Gastrocnemius medialis (tissue), 4 donors: ENCODE results near the gene PLCB1. TPM values are rescaled to one million over a fixed set of nuclear protein-coding genes. Genes with fewer than 3 reads are reported as not detected.
A peak's percentile ranks its signal among the peaks of the same experiment; 100 is the strongest.

ENCODE experiments used
- ATAC-seq, 2 donors: fragments of 150-250 bp; one replicate each; pipeline ENCODE4 v1.9.1; 2016
- DNase-seq, 2 donors: peaks; one replicate each; pipeline ENCODE4 v3.0.0-alpha.2; 2019
- H3K27ac ChIP-seq, 4 donors: fragments of 200-600 bp; sonication (generic); 1 replicate in 1 of 4; 2 replicates in 3 of 4; pipeline ENCODE4 v1.5.1; 2016 to 2018; ENCODE audit warnings: mild to moderate bottlenecking in 2 of 4, moderate library complexity in 1 of 4
- H3K27me3 ChIP-seq, 3 donors: fragments of 200-600 bp; sonication (generic) in 2 of 3; 1 replicate in 1 of 3; 2 replicates in 2 of 3; pipeline versions ENCODE4 v1.5.1 to v1.6.0; 2016 to 2019; ENCODE audit warnings: mild to moderate bottlenecking in 1 of 3, moderate library complexity in 1 of 3
- H3K36me3 ChIP-seq, 2 donors: fragments of 200-600 bp; sonication (generic) in 1 of 2; one replicate each; pipeline ENCODE4 v1.5.1; 2017 to 2018
- H3K4me1 ChIP-seq, 2 donors: fragments of 200-600 bp; sonication (generic) in 1 of 2; one replicate each; pipeline ENCODE4 v1.5.1; 2016 to 2017; ENCODE audit warnings: mild to moderate bottlenecking in 2 of 2
- H3K4me3 ChIP-seq, 4 donors: fragments of 200-600 bp; sonication (generic) in 3 of 4; 1 replicate in 1 of 4; 2 replicates in 3 of 4; pipeline ENCODE4 v1.5.1; 2016 to 2019; ENCODE audit warnings: mild to moderate bottlenecking in 2 of 4
- H3K9me3 ChIP-seq, 3 donors: fragments of 200-600 bp; sonication (generic) in 2 of 3; 1 replicate in 1 of 3; 2 replicates in 2 of 3; pipeline ENCODE4 v1.5.1; 2016 to 2019
- CTCF ChIP-seq, 5 experiments: fragments of 450-650 bp in 3 of 5; fragments of 200-600 bp in 2 of 5; sonication (generic) in 2 of 5; IDR thresholded peaks in 4 of 5; conservative IDR thresholded peaks in 1 of 5; 1 replicate in 4 of 5; 2 replicates in 1 of 5; pipeline ENCODE4 v1.5.1; 2016 to 2019; ENCODE audit warnings: antibody characterized with exemption in 5 of 5, mild to moderate bottlenecking in 3 of 5, moderate library complexity in 3 of 5
- POLR2A ChIP-seq, 2 donors: fragments of 450-650 bp; IDR thresholded peaks; one replicate each; pipeline ENCODE4 v1.6.1; 2017; ENCODE audit warnings: antibody characterized with exemption in 2 of 2, mild to moderate bottlenecking in 2 of 2, moderate library complexity in 2 of 2
- in situ Hi-C, 4 donors: fragments of 200-750 bp; cut with MboI; loops; one replicate each; pipeline versions ENCODE4 v1.15.0 to v1.8.0; 2017; ENCODE audit warnings: low sequenced_read_pairs in 4 of 4
- intact Hi-C: fragments of 100-400 bp; cut with DNase I; formaldehyde crosslinking; loops from one replicate; pipeline ENCODE4 v1.15.1; 2023; ENCODE audit warnings: low total_unique reads
- total RNA-seq, 4 donors: library from RNA; depleted of rRNA; stranded (reverse); fragments of >200 nt; gene quantifications; one replicate each; pipeline versions ENCODE4 v1.1.0 to v1.2.3, GENCODE V29; 2016

The PLCB1 gene
- total RNA-seq: 10 to 100 TPM in 1 of 4 donors, 1 to 10 TPM in 3; 4.1 to 10.0 (median 7.6) TPM

GRCh38 chr20:8131598-8132483 lies at the start of gene PLCB1:
PLCB1 (plus strand) TSS chr20:8132266; CDS start chr20:8132652, 386 bp downstream.
- TF ChIP-seq POLR2A (IDR thresholded peaks at IDR 0.05): no peak
- peak; percentile 80 to 97 (median 88) for TF ChIP-seq CTCF (IDR thresholded peaks at IDR 0.05 in 4 of 5, conservative IDR thresholded peaks at IDR 0.05 in 1 of 5)

GRCh38 chr20:8082989-8083388 lies 49.1 kb upstream of the PLCB1 start:
- in situ Hi-C loops (no loop called here), intact Hi-C loops (no loop called here)
- Histone ChIP-seq H3K4me3 (no peak overlapping the region), H3K27ac (no peak overlapping the region), H3K9me3 (no peaks in the 10 kb centered on the region), H3K27me3 (no peaks in the 10 kb centered on the region), H3K4me1 (no peaks in the 10 kb centered on the region), H3K36me3 (no peaks in the 10 kb centered on the region)
- ATAC-seq (peak; percentile 65 to 81), DNase-seq (no peak)
- TF ChIP-seq CTCF (IDR thresholded peaks at IDR 0.05 in 4 of 5, conservative IDR thresholded peaks at IDR 0.05 in 1 of 5): no peak
- no peak for TF ChIP-seq POLR2A (IDR thresholded peaks at IDR 0.05)

More at GRCh38 chr20:8131598-8132483, at the start of gene PLCB1:
- Histone ChIP-seq H3K36me3 (no peaks in the 10 kb centered on the region), H3K27me3 (no peaks in the 10 kb centered on the region), H3K9me3 (no peaks in the 10 kb centered on the region), H3K4me1 (peaks cover 18% of the 10 kb centered on the region in 2 donors), H3K4me3 (peak within 1 kb of the TSS; percentile 66 to 86 (median 72)), H3K27ac (peak within 1 kb of the TSS; percentile 68 to 85 (median 73))
- in situ Hi-C loops (loop anchor here in 3 of 4 donors (5.0 to 10.0 kb wide), 3 partner anchors 253 to 590 kb away; no protein-coding TSS in a partner anchor), intact Hi-C loops (loop anchor here (1.0 to 10.0 kb wide), 5 partner anchors 89 to 589 kb away; no protein-coding TSS in a partner anchor)
- DNase-seq: peak; percentile 70 to 73
- peak; percentile 84 to 88 for ATAC-seq

GRCh38 chr20:8089668-8090067 lies 42.4 kb upstream of the PLCB1 start:
- DNase-seq (no peak), ATAC-seq (no peak)
- Histone ChIP-seq H3K27me3 (no peaks in the 10 kb centered on the region), H3K36me3 (no peaks in the 10 kb centered on the region), H3K27ac (no peak overlapping the region), H3K4me1 (no peaks in the 10 kb centered on the region), H3K9me3 (no peaks in the 10 kb centered on the region), H3K4me3 (no peak overlapping the region)
- in situ Hi-C loops (no loop called here), intact Hi-C loops (no loop called here)
- TF ChIP-seq CTCF (IDR thresholded peaks at IDR 0.05 in 4 of 5, conservative IDR thresholded peaks at IDR 0.05 in 1 of 5) (no peak), POLR2A (IDR thresholded peaks at IDR 0.05) (no peak)

GRCh38 chr20:8094415-8094818 lies 37.6 kb upstream of the PLCB1 start:
- in situ Hi-C loops: no loop called here
- no peak overlapping the region for H3K27ac ChIP-seq
- ATAC-seq (peak; percentile 62 to 72), DNase-seq (peak; percentile 37 to 50)
- intact Hi-C loops: no loop called here
- H3K4me3 ChIP-seq: no peak overlapping the region
- H3K9me3 ChIP-seq: no peaks in the 10 kb centered on the region
- H3K4me1 ChIP-seq: no peaks in the 10 kb centered on the region
- no peaks in the 10 kb centered on the region for H3K27me3 ChIP-seq
- TF ChIP-seq POLR2A (IDR thresholded peaks at IDR 0.05): no peak
- TF ChIP-seq CTCF (IDR thresholded peaks at IDR 0.05 in 4 of 5, conservative IDR thresholded peaks at IDR 0.05 in 1 of 5): no peak
- no peaks in the 10 kb centered on the region for H3K36me3 ChIP-seq
